HG03342 (cell line): ENCODE data around the gene KDM2A.
"Not testable (repeated sequence)": the region's sequence is repeated elsewhere in the genome, so short reads cannot be mapped to it uniquely, and the experiment has no call there.

Experiments used
- ATAC-seq: cut with Tn5 transposase; IDR thresholded peaks from one replicate; pipeline ENCODE4 v1.9.1; 2021; ENCODE audit warnings: mild to moderate bottlenecking, moderate library complexity; ENCODE audit not compliant: unreplicated experiment

KDM2A gene

DNA sequence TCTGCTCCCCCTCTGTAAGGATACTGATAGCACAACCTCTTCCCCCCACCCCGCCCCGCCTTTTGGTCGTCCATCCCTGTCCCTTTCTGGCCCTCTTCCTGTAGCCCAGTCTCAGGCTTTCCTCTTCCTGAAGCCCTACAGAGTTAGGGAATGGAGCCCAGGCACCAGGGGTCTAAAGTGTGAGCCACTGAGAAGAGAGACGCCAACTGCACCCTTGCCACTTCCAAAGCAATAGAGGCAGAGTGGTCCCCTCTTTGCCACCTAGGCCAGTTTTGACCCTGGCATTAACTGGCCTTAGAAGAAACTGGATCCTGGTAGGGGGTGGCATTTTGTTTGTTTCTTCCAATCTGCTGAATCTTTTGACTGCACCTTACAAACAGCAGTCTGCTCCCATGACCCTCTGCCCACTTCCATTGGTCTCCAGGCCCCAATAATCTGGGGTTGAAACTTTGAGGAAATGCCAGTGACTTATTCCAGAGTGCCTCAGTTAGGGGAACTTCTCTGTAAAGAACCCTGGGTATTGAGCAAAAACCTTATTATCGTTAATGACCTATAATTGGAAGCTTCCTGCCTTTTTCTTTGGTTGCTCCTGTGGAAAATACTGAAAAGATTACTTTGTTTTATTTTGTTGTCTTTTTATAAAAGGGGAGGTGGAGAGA, 137.5 kb downstream of the KDM2A start:
- no peak for ATAC-seq

DNA sequence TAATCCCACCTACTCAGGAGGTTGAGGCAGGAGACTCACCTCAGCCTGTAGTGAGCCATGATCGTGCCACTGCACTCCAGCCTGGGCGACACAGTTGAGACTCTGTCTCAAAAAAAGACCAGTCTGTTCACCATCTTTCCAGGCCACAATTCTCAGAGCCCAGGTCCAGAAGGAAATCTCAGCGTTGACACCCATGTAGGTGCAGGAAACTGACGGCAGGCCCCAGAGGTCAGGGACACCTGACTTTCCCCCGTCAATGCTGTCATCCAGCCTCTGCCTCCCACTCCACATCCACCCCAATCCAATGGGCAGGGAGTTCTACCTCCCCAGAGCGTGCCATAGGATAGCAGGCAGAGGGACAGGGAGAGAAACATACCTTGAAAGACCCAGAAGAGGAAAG, 141.3 kb downstream of the KDM2A start:
- ATAC-seq = no peak

DNA sequence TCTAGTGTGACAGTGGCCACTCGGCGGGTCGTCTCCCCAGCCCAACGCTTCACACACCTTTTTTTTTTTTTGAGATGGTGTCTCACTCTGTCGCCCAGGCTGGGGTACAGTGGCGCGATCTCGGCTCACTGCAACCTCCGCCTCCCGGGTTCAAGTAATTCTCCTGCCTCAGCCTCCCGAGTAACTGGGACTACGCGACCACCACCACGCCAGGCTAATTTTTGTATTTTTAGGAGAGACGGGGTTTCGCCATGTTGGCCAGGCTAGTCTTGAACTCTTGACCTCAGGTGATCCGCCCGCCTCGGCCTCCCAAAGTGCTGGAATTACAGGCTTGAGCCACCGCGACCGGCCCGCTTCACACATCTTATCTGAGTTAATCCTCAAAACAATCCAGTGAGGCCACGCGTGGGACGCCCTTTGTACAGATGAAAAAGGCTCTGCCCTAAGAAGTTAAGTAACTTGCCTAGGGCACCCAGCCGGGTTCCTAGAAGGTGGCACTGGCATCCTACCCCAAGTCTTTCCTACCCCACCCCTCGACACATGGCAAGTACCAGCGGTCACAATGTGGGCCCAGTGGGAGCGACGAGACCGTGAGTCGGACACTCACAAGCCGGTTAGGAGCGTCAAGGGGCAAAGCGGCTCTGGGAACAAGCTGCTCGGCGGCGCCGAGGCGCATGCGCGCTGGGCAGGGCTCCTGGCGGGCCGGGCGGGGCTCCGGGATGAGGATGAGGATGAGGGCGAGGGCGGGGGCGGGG, 142.0 kb downstream of the KDM2A start:
- not testable (repeated sequence) for ATAC-seq

DNA sequence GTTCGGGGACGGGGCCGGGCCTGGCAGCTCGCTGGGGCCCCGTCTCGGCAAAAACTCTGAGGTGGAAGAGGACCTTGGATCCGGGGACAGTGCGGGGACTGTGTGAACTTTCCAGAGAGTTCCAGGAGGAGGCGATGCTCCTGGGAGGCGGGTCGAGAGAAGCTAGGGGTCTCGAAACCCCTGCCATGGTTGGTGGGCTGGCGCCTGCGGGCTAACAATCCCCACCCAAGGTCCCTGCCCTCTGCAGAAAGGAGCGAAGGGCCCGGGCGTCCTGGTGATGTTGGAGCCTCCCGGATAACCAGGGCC, 142.5 kb downstream of the KDM2A start:
- no peak for ATAC-seq

DNA sequence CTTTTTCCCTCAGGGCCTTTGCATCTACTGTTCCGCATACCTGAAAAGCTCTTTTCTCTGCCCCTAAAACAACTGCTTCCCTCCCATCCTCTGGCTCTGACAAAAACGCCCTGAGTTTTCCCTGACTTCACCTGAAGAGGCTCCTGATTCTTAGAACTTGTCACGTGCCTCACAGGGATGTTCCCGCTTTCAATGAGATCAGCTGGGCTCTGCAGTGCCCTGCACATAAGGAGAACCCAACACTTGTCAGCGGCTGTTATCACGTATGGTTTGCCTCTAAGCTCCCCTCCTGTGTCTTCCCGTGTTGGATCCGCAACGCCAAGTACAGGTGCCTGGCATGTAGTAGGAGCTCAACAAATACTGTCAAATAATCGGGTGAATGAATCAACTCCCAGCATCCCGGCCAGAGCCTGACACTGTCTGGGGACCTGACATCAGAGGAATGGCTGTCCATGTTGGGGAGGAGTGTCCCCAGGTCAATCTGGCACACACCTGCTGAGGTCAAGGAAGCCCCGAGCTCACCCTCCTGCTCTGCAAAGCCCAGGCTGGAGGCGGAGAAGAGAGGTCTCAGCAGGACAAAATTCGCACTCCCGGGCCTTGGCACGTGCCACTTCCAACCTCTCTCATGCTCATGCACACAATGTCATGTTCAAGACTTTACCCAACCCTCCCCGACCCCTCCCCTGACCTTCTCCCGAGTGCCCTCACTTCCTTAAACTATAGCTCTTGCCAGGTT, 143.1 kb downstream of the KDM2A start:
- ATAC-seq = no peak

DNA sequence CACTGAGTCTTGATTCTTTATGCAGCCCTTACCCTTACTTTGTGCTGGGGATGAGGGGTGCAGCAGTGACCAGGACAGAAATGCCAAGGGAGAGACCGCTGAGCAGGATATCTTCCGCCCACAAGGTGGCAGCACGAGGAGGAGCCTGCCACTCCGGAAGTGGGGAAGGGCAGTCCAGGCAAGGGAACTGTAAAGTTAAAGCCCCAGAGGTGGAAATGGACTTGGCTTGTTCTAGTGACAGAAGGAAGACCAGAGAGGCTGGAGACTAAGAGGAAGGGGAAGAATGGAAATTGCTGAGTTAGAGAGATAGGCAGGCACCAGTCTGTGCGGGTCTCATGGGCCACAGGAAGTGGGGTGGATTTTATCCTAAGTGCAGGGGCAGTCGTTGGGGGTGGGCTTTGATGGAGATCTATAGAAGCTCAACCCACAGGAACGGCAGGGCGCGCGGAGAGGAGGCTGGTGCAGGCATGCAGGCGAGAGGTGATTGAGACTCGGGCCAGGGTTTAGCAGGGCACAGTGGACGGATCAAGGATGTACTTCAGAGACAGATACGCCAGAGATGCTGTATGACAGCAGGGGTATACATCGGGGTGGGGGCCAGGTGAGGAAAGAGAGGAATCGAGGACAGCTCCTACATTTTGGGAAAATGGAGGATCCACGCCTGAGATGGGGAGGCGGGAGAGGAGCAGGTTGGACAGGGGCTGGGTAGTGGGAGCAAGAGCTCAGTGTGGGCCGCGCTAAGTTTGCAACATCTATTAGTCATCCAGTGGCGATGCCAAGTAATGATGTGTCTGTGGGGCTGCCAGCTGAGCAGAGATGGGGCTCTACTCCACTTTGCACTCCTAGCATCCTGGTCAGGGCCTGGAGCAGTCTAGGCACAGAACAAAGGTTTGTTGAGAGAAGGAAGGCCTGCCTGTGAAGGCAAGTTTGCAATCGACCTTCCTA, 143.9 kb downstream of the KDM2A start:
- ATAC-seq = no peak

DNA sequence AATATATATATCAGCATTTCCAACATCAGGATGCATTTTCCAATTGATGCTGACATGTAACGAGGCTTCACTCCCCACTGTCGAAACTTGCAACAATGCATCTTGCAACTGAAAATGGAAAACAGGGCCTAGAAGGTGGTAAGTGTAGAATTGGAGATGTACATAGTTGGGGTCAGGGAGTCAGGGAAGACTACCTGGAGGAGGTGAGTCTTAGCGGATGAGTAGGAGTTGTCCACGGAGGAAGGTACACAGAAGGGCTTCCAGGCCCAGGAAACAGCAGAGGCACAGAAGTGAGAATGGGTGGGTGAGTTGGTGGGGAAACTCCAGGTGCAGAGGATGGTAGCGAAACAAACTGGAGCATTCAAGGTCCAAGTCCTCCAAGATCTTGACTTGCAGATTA, 145.2 kb downstream of the KDM2A start:
- ATAC-seq = no peak

DNA sequence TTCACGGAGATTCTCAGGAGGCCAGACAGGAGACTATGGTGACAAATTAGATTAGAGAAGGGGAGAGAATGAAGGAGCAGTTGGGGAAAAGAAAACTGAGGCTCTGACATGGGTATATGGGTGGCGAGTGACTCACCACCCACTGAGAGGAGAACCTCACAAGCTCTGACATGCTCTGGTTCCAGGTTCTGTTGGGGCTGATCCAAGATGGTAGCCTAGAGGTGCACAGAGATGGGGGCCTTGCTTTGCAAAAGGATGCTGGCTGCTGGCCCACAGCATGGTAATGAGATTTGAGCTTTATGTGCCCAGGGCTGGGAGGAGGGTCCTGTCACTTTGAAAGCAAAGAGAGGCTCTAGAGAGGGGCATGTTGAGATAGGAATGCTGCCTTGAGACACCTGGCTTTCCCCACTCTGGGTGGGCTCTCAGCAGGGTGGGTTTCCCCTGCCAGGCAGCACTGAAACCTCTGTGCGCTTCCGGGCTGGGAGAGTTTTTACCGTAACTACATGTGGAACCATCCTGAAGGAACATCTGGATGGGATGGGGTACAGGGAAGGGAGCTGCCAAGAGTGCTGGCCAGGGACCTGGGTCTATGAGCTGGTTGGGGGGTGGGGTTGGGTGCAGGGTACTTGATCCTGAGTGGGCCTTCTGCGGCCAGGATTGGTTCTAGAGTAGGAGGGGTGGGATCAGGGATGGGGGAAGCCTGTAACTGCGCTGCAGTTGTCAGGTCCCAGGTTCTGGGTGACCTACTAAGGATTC, 146.0 kb downstream of the KDM2A start:
- ATAC-seq = no peak

DNA sequence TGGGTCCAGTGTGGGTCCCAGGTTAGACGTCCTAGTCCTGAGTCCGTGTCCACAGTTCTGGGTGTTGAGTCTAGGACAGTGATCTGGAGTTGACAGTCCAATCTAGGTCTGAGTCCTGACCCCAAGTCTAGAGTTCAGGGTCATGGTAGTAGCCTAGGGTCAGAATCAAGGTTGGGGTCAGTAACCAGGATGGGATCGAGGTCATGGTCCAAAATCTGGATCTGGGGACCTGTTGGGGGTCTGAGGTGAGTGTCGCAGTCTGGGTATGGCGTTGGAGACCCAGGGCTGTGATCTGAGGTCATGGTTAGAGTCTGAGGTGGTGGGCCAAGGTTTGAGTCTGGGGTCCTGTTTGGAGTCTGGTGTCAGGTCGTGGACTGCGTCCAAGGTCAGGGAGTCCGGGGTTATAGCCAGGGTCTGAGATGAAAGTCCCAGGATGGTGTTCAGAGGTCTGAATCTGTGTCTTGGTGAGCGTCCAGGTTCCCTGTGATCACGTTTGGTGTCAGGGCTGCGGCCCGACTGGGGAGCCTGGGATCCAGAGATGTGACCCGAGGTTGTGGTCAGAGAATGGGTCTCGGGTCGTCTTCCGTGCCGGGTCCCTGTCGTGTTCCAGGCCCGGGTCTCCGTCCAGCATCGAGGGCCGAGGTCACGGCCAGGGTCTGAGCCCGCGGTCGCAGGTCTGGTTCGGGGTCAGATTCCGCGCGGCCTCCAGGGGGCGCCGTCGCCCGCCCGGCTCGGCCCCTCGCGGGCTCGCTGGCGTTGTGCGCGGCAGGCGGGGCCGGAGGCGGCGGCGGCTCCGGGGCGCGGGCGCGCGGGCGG, 146.8 kb downstream of the KDM2A start:
- peak; percentile 52 for ATAC-seq

DNA sequence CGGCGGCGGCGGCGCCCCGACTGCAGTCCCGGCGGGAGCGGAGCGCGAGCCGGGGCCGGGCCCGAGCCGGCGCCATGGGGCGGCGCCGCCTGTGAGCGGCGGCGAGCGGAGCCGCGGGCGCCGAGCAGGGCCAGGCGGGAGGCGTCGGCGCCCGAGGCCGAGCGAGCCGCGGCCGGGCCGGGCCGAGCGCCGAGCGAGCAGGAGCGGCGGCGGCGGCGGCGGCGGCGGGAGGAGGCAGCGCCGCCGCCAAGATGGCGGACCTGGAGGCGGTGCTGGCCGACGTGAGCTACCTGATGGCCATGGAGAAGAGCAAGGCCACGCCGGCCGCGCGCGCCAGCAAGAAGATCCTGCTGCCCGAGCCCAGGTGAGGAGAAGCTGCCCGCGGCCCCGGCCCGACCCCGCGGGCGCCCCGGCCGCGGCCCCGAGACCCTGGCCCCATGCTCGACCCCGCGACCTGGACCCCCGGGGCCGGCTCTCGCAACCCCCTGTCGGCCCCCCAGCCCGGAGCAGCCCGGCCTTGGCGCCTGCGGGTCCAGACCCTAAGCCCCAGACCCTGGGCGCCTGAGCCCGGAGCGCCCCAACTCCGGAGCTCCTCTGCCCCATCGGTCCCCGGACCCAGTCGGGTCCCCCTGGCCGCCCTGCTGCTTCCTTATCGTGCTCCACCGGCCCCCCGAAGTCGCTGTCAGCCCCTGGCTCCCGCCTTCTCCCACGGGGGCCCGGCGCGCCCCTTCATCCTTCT, 147.6 kb downstream of the KDM2A start, which contains the start of gene GRK2:
Gene GRK2 (plus strand): TSS at position 25 of the 739 bp plus-strand sequence. CDS start 227 bp downstream, at position 252.
- peak; percentile 4 for ATAC-seq

DNA sequence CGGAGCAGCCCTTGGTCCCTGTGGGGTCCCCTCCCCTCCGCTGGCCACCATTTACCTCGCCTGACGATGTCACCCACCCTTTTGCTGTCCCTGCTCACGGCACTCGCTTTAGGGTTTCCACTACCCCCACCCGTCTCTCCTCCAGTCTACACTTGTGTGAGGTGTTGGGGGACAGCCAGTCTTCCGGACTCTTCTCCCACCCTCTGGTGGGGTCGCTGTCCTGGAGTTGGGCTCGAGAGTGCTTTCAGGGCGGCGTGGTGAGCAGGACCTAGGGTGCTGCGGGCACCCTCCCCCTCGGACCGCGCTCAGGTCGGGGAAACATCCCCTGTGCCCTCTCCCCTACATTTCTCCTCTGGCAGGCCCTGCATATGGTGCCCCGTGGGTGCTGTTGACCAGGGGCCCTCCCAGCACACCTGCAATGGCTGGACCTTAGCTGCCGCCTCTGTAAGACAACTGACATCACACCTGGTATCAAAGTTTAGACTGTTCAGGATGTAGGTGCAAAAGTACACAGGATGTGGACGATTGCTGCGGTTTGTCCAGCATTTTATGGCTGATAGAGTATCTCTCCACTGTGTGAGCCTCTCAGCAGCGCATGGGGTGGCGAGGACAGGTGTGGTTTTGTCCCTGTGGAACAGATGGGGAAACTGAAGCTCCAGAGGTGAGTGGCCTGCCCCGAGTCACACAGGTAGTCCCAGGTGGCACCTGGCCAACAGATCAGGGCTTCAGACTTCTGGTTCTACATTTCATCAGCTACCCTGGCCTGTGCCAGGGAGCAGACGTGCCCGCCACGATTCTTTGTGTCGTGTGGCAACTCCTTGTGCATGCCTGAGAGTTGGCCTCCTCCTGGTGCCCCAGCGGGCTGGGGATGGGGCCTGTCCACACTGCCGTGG, 148.4 kb downstream of the KDM2A start:
- ATAC-seq = no peak

DNA sequence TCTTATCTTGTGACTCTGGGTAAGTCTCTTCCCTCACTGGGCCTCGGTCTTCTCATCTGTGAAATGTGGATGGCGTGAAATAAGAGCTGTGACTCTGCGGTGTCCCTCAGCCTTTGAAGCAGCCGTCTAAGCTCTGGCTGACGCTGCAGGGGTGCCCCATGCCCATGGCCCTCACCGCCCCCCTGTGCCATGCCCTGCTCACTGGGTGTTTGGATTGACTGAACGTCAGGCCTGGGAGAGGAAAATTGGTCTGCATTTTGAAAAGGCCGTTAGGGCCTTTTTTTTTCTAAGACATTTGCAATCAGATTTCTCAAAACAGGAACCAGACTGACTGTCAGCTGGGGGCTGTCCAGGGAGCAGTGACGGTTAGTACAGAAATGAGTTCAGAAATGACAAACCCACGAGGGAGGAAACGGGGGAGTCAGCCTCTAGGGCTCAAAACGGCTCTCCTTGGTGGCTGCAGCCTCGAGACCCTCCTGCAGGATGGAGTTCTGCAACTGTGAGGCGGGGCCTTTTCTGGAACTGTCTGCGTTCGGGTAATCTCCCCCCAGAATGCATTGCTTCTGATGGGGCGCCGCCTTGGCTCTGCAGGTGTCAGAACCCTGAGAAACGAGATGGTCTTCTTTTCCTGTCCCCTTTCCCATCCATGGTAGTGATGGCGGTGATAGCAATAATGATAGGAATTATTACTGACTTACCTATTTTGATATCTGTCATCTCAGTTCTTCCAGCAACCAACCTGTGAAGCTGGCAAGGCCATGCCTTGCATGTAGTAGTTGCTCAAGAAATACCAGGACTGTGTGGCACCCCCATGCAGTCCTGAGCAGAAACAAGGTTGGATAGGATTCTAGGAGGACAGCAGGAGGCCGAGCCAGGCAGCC, 149.3 kb downstream of the KDM2A start:
- ATAC-seq = peak; percentile 44

DNA sequence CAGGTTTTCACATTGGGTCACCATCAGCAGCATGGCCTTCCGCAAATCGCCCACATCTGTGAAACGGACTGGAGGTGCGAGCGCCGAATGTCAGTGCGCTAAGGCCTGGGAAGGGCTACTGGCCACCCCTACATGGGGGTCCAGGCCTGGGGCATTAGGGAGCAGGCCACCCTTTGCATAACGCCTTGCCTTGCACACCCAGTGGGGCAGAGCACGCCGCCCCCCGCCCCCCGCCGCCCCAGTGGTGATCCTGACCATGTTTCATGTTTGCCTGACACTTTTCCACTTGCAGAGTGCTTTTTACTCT, 149.9 kb downstream of the KDM2A start:
- no peak for ATAC-seq

DNA sequence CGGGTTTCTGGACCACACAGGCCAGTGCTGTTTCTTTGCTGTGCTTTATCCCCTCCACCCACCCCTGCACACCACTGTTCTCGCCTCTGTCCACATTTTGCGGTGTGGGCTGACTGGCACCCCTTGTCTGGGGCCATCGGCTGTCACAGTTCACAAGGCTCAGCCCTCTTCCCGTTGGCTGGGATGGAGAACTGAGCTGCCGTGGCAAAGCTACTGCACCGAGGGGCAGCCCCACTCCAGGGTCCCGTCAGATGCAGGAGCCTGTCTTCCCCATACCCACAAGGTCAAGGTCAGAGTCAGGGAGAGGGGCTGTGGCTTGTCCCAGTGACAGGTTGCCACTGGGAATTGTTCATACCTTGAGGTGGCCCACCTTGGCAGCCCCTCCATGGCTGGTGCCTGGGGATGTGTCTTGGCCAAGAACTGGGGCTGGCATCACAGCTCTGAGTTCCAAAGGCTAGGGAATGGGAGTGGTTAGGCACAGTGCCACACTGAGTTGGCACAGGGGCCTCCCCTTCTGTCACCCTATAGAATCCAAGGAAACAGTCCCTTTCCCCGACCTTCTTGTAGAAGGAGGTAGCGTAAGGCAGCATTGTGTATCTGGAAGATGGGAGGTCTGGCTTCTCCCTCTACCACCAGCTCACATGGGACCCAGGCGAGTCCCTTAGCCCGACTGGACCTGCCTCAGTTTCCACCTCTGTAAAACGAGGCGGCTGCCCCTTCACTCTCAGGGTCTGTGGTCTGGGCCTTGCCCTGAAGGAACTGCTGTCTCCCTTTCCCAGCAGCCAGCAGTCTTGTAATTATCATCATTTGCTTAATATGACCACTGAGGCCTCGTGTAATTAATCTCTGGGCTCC, 150.6 kb downstream of the KDM2A start:
- no peak for ATAC-seq

DNA sequence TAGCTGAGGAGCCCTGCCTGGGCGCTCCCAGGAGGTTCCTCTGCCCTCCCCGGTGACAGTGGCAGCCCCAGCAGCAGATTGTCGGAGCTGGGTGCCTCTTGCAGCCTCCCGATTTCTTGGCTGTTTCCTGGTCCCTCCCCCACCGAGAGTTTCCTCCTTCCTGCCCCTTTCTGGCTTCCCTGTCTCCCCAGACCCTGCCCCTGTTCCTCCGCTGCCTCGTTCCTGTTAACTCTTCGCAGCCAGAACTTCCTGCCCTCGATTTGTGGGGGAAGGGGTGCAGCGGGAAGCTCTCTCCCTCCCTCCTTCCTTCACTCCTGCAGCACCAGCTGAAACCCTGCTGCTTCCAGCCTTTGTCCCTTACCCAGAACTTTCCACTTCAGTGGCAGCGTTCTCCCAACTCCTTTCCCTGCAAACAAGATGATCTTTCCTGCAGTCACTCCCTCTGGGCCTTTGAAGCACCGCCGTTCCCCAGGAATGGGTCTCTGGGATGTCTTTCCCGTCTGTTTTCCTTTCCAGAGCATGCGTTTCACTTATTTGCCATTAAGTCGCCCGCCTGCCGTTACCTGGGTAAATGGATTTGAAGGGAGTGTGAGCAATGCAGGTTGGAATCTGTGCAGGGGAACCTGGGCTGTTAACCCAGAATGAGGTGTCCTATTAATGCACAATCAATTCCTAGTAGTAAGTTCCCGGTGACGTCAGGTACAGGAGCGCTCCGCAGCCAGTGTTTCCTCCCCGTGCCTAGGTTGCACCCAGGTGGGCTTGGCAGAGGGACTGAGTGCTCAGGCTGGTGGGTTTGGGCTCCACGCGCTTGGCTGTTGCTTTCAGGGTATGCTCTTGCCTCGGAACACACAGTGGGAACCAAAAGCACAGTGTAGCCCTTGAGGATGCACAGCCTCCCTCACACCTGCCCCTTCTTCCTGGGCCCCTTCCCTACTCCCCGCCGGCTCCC, 151.5 kb downstream of the KDM2A start:
- no peak for ATAC-seq
